GM18508 (cell line): ENCODE results near the gene OPHN1.
A peak's percentile ranks its signal among the peaks of the same experiment; 100 is the strongest.

Source experiments
- ATAC-seq: cut with Tn5 transposase; IDR thresholded peaks from one replicate; pipeline ENCODE4 v1.9.1; 2021; ENCODE audit warnings: moderate number of reproducible peaks; ENCODE audit not compliant: insufficient read depth, unreplicated experiment

OPHN1 gene

DNA sequence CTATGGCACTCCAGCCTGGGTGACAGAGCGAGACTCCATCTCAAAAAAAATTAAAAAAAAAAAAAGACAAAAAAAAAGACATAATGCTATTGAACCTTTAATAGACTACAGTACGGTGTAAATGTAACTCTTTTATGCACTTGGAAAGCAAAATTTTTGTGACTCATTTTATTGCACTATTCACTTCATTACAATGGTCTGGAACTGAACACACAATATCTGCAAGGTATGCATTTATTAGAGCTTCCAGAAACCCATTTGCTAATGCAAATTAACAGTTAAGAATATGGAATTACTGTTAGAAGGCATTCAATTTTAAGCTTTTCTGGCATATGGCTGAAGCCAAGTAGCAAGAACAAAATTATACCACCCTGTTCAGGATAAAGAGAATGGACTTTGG, 176.3 kb downstream of the OPHN1 start:
- ATAC-seq: no peak

DNA sequence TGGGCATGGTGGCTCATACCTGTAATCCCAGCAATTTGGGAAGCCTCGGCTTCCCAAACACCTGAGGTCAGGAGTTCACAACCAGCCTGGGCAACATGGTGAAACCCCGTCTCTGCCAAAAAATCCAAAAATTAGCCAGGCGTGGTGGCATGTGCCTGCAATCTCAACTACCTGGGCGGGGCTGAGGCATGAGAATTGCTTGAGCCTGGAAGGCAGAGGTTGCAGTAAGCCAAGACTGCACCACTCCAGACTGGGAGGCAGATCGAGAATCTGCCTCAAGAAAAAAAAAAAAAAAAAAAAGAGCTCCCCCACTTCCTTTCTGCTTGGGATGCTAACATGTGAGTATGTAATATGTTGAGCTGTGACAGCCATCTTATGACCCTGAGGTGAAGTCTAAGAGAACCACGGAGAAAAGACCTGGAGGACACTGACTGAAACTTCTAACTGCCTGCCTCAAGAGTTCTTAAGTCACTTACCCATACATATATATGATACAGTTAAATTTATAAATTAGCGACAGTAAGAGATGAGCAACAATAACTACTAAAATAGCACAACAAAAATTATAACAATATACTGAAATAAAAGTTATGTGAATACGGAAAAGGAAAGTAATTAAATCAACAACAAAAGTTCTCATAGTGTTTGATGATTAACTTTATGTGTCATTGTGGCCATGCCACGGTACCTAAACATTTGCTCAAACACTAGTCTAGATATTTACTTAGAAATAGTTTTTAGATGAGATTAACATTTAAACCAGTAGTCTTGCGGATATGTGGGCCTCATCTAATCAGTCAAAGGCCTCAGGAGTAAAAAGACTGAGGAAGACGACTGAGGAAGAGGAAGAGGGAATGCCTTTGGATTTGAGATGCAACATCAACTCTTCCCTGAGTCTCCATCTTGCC, 178.3 kb downstream of the OPHN1 start:
- no peak for ATAC-seq

DNA sequence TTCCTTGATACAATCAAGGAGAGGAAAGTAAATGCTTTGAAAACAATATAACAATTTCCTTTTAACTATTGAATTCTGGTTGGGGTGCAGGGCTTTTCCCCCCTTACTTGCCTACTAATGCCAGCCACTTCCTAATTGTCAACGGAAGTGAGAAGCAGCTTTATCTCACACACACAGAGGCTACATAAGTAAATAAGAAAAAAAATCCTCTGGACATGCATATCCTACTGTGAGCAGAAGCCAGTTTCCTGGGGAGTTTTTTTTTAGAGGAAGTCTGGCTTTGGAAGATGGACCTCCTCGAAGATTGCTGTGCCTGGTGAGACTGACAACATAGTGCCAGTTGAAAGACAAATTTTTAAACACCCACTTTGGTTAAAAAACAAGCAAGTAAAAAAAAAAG, 180.6 kb downstream of the OPHN1 start:
- ATAC-seq: no peak

DNA sequence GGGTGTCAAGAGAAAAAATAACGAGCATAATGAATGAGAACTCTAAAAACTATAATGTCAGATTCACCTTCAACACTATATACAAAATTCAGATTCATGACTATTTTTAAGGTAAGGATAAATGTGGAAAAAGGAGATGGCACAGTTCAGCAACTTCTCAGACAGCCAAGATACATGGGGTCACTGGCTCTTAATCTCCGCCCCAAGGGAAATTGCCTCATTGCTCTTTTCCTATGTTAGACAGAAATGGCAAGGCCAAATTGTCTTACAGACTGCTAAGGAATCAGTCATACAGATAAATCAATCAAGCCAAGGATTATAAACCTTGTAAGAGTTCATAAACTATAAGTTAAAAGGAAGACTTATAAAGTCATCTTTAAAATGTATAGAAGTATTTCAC, 183.4 kb downstream of the OPHN1 start:
- ATAC-seq: no peak

DNA sequence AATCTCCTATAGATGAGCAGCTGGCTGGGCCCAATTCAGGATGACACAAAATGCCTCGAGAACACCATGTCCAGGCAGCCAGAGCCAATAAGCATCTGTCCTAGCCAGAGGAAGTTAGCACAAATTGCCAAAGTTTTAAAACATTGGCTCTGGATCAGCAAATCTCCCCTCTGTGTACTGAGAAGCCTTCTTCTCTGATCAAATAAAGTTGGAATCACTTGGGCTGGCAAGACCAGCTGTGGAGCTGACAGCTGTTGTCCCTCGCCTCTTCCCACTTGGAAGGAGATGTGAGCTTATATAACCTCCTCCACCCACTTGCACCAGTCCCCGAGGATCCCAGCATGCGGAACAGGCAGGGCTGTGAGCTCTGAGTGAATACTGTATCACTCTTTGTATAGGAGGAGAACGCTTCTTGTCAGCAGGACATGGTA, 183.9 kb downstream of the OPHN1 start:
- no peak for ATAC-seq

DNA sequence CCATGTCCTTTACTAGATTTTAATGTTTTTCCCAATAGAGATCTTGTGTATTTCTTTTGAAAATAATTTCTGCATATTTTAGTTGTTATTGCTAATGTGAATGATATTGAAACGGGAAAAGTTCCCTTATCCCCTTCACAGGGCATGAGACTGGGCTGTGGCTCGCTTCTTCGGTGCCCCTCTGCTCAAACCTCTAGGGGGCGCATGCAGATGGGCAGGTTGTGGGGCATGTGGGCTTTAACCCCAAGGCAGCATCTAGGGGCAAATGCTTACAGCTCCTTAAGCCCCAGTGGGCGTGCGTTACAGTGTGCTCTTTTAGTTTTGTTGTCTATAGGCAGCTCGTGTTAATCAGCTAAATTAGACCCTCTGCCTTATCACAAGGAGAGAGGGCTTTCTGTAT, 194.7 kb downstream of the OPHN1 start:
- ATAC-seq: no peak

DNA sequence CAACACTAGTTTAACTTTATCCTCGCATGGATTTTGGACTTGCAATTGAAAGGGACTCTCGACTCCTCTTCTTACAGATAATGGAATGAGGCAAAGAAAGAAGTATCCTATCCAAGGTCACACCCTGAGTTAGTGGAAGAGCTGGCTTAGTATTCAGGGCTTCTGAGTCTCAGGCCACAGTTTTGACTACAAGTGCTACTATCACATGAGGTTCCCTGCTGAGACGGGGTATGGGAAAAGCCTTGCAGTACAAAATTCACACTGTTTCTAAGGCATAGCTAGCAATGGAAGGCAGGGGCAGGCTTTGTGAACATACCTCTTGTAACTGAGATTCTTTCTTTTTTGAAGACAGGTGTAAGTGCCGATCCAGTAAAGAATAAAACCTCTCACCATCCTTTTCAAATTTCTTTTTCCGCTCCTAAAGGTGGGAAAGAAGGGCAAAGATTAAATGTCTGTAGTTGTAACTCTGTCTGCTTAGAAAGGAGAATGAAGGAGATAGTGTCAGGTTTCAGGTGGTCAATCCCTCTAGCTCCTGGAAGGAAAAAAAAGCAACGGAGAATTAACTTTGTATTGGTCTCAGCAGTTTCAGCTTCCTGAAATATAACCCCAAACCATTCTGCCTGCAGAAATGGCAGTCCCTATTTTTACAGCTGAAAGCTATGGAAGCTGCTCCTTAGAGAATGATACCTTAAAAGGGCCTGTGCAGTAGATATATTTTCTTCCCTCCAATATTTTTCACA, 199.0 kb downstream of the OPHN1 start:
- ATAC-seq: no peak

DNA sequence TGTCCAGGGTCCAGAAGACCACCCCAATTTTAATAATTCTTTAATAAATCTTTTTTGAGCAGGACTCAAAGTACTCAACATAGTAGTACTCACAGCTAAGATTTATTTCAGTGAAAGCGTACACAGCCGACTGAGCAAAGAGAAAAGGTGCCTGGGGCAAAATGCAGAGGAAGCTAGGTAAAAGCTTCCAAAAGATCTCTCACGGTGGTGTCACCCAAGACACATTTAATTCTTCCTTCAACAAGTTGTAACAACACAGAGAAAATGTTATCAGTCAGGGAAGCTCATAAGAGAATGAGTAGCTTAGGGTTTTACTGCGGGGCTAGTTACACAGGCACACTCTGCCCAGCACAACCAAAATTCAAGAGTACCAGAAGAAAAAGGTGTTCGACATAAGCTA, 201.1 kb downstream of the OPHN1 start:
- no peak for ATAC-seq

DNA sequence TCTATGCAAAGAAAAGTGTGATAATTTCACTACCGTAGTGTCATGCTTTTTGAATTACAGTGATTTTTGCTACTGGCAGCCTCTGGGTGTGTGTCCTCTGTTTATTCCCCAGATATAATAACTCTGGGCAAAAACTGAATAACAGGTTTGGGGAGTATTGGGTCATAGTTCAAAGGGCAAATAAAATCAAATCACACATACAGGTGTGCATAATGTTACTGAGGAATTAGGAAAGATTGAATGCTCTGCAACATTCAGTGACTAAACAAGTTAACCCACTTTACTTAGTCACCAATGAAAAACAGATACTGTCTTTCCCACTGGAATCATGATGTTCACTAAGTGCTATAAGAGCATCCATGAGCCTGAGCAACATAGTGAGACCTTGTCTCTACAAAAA, 224.3 kb downstream of the OPHN1 start:
- no peak for ATAC-seq

DNA sequence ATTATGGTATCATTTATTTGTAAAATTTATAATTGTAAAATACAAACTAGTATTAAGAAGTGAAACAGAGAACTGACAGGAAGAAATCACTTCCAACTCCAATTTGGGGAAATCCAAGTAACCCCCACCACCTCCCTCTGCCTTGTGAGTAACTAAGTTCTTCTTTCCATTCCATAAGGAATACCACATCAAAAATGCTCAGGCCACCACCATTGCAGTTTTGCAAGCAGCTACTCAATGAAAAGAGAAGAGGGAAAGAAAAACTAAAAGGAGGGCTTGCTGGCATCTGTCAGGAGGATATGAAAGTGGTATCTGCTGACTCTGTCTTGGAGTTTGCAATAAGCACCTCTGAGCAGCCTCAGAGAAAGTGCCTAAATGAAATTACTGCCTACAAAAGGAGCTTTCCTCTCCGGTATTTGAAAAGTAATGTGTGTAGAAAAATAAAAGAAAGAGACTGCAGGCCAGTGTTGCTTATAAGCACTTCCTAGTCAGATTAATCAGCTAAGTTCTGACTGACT, 228.7 kb downstream of the OPHN1 start:
- no peak for ATAC-seq

DNA sequence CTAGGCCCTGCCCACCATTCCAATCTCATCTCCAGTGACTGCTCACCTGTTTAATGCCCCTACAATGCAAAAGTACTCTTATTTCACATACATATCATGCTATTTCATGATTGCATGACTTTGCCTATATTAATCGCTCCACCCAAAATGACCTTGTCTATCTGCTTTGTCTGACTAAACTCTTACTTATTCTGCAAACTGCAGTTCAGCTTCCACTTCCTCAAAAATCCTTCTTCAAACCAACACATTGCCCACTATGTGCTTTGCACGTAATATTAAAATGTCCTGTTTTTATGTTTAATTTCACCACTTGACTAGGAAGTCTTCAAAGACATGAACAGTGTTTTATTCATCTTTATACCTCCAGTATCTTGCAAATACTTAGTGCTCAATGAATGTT, 229.6 kb downstream of the OPHN1 start:
- no peak for ATAC-seq

DNA sequence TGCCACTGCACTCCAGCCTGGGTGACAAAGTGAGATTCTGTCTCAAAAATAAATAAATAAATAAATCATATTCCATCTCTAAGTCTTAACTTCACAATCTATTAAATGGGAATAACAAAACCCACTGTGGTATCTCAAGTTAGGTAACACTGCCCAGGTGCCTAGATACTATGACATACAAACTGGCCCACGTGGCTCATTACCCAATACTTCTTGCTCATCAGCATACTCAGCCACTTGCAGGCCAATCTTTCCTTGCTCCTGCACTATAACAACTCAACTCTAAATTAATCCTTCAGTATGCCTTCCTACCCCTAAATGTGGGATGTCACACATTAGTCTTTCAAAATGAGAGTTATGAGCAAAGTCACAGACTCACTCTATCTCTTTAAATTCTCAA, 230.1 kb downstream of the OPHN1 start:
- ATAC-seq: no peak

DNA sequence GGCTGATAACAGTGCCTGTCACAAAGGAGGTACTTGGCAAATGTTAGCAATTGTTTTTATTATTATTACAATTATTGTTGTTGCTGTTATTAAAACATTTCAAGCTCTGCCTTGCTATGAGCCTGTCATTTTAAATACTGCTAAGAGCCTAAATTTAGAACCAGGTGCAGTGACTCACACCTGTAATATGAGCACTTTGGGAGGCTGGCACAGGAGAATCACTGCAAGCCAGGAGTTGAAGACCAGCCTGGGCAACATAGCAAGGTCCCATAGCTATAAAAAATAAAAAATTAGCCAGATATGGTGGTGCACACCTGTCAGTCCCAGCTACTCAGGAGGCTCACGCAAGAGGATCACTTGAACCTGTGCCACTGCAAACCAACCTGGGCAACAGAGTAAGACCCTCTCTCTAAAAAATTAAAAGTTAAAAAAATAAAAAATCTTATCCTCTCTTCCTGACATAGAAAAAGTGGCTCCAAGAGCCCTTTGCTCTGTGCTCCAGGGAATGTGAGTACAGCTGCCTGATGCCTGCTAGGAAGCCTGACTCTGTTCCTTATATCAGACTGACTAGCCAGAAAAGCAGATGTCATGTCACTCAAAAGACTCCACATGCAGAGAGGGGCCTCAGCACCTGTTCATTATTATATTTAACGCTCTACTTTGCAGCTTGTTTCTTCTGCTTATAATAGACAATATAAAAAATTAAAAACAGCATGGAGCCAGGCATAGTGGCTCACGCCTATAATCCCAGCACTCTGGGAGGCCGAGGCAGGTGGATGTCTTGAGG, 234.0 kb downstream of the OPHN1 start:
- no peak for ATAC-seq

DNA sequence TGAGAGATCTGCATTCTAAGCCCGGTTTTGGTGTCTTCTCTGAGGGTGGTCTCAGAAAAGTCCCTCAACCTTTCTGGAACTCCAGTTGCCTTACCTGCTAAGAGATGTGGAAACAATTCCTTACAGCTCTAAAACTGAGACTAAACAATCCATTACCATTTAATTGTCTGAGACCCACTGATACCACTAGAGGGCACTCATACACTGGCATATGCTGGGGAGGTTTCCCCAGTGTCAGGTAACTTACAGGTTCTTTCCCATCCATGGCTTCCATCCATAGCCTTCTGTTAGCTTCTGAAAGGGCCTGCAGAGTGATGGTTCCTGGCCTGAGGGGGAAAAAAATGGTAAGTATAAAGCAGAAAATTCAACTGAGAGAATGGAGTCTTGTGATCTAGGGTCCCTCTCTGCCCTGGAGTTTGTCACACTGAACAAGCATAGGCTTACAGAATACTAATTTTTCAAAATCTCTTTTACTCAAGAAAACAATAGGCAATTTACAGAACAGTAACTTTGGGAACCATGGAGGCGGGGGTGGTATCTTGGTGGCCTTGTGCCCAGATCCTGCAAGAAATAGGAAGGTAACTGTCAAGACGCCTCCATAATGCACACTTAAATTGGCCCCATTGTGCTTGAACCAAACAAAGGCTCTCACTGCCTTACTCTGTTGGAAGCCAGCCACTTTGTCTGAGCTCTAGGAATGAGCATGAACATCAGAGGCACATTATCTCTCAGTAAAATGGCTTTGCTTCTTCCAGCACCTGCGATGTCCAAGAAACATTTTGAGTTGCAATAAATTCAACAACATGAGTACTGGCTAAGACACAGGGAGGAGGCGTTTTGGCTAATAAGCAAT, 236.1 kb downstream of the OPHN1 start:
- peak; percentile 88 for ATAC-seq

DNA sequence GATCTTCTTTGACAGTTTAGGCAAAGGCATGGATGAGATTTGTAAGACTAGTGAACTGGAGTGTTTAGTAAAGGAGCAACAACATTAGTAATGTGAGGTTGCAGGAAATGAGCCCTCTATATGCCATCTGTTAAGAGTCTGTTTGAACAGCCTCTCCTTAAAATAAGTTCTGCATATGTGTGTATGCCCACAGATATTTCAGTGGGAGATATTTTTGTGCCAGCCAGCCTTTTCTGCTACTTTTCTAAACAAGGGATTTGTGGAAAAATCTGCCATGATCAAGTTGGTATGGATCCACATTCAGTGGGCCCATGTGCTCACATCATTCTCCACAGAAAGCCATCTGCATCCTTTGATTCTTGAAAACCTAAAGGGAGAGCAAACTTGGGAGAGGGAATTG, 237.7 kb downstream of the OPHN1 start:
- no peak for ATAC-seq

DNA sequence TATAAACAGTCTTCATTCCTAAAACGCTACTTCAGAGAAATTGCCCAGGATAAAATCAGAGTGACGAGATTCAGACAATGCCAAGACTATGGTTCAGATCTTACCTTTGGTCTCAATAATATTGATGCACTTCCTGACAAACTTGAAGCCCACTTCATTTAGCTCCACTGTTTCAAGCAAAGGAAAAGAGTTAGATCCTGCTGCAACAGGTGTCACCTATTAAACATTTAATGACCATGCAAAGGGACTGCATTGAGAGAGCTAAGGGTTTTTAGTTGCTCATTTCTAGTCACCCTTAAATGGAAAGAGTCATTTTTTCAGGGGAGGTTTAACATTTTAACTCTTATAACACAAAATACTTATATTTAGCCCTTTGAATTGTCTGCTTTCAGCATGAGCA, 239.5 kb downstream of the OPHN1 start:
- no peak for ATAC-seq

DNA sequence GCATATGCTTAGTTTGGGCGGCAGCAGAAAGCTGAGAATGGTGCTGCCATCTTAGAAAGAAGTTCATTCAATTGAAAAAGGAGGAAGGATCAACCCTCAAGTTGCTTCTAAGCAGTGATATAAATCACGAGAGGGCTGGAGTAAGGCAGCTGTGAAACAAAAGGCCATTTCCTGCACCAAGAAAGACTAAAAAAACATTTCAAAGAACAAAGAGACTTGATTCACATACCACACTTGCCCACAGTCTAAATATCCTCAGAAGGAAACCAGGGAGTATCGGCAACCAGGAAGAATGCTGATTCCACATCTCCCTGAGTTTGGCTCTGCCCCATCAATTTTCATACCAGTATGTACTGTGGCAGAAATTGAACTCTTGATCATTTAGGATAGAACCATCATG, 240.1 kb downstream of the OPHN1 start:
- no peak for ATAC-seq

DNA sequence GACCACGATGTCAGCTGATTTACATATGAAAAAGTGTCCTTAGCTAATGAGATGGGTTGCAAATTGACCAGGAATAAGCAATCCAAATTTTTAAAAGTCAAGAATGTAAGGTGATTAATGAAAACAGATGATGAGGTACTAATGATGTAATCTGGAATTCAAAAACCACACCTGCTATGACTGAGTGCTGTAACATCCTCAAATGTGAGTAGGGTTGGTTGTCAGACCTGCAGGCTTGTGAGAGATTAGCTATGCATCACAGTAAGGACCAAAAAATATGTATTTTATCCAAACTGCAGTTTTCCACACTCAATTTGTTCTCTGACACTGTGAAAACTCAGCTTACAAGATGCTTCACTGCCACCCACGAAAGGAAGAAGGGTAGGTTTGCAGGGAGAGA, 242.5 kb downstream of the OPHN1 start:
- no peak for ATAC-seq

DNA sequence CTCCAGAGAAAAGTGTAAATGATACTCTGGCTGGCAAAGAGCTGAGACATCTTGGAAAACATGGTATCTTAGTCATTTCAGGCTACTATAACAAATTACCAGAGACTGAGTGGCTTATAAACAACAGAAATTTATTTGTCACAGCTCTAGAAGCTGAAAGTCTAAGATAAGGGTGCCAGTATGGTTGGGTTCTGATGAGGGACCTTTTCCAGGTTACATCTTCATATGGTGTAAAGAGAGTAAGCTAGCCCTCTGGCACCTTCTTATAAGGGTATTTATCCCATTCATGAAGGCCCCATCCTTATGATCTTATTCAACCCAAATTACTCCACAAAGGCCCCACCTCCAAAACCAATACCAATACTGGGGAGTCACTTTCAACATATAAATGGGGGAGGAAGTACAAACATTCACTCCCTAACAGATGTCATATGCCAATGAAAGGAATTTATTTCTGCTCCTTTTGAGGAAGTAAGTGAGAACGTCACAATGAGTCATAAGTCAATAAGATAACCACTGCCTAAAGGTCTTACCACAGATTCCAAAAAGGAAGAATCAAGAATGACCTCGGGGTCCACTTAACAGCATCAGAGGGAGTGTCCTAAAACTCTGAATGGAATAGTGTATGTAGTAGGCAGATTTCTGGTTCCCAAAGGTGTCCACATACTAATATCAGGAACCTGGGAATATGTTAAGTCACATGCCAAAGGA, 246.6 kb downstream of the OPHN1 start:
- ATAC-seq: no peak
